ENCODE measurements around the gene TMEM86B. TPM values are rescaled to one million over a fixed set of nuclear protein-coding genes. Genes with fewer than 3 reads are reported as not detected.

The TMEM86B gene
- total RNA-seq = 2.9 TPM

GRCh38 chr19:55228403-55229031, at the start of gene TMEM86B:
TSS of gene TMEM86B (minus strand) at chr19:55228763. CDS start at chr19:55228741, 22 bp downstream.
- no peak for DNase-seq (ENCODE audit: extremely low spot score in 2 of 2)
- Histone ChIP-seq H3K9me3 (no peaks in the 10 kb centered on the region), H3K27ac (no peak within 1 kb of the TSS), H3K4me3 (no peak within 1 kb of the TSS), H3K4me1 (no peaks in the 10 kb centered on the region), H3K36me3 (peaks cover 0 to 49% of the 10 kb centered on the region in 2 donors), H3K27me3 (no peaks in the 10 kb centered on the region)
- intact Hi-C loops (cut with DNase I) = no loop called here
- TF ChIP-seq POLR2A (IDR thresholded peaks at IDR 0.05) (no peak), CTCF (IDR thresholded peaks at IDR 0.05) (no peak), POLR2AphosphoS5 (IDR thresholded peaks at IDR 0.05; ENCODE audit: insufficient read depth in 1 of 2, low read depth in 1 of 2) (no peak)

GRCh38 chr19:55277494-55277893, 48.9 kb upstream of the TMEM86B start:
- H3K4me3 ChIP-seq = no peak overlapping the region
- no peaks in the 10 kb centered on the region for H3K9me3 ChIP-seq
- TF ChIP-seq CTCF (IDR thresholded peaks at IDR 0.05) (no peak), POLR2A (IDR thresholded peaks at IDR 0.05) (no peak)
- H3K27ac ChIP-seq = no peak overlapping the region
- no peak for DNase-seq (ENCODE audit: extremely low spot score in 2 of 2)
- H3K4me1 ChIP-seq = peaks cover 21% of the 10 kb centered on the region
- H3K36me3 ChIP-seq = peaks cover 0 to 42% of the 10 kb centered on the region in 2 donors
- intact Hi-C loops (cut with DNase I) = no loop called here
- no peaks in the 10 kb centered on the region for H3K27me3 ChIP-seq

GRCh38 chr19:55276720-55277430, 48.3 kb upstream of the TMEM86B start:
- H3K36me3 ChIP-seq = peaks cover 0 to 47% of the 10 kb centered on the region in 2 donors

GRCh38 chr19:55275851-55276719, 47.5 kb upstream of the TMEM86B start:
- Histone ChIP-seq H3K9me3 (no peaks in the 10 kb centered on the region), H3K27ac (no peak overlapping the region), H3K4me3 (no peak overlapping the region), H3K27me3 (no peaks in the 10 kb centered on the region), H3K4me1 (peaks cover 21% of the 10 kb centered on the region), H3K36me3 (peaks cover 0 to 55% of the 10 kb centered on the region in 2 donors)
- intact Hi-C loops (cut with DNase I) = no loop called here
- no peak for DNase-seq (ENCODE audit: extremely low spot score in 2 of 2)
- no peak for TF ChIP-seq CTCF (IDR thresholded peaks at IDR 0.05)
- TF ChIP-seq POLR2A (IDR thresholded peaks at IDR 0.05) = no peak
- no peak for TF ChIP-seq POLR2AphosphoS5 (IDR thresholded peaks at IDR 0.05; ENCODE audit: insufficient read depth in 1 of 2, low read depth in 1 of 2)

More at GRCh38 chr19:55276720-55277430, 48.3 kb upstream of the TMEM86B start:
- H3K9me3 ChIP-seq = no peaks in the 10 kb centered on the region
- intact Hi-C loops (cut with DNase I) = no loop called here
- H3K27ac ChIP-seq = no peak overlapping the region
- no peak for DNase-seq (ENCODE audit: extremely low spot score in 2 of 2)
- peaks cover 21% of the 10 kb centered on the region for H3K4me1 ChIP-seq
- no peak for TF ChIP-seq POLR2AphosphoS5 (IDR thresholded peaks at IDR 0.05; ENCODE audit: insufficient read depth in 1 of 2, low read depth in 1 of 2)
- no peak for TF ChIP-seq POLR2A (IDR thresholded peaks at IDR 0.05)
- no peak for TF ChIP-seq CTCF (IDR thresholded peaks at IDR 0.05)
- no peak overlapping the region for H3K4me3 ChIP-seq
- H3K27me3 ChIP-seq = no peaks in the 10 kb centered on the region

Measured in vagina (tissue), 2 donors.